Jurkat, Clone E6-1 (cell line): ENCODE data around the gene ASAP2.

ENCODE experiments used
- DNase-seq: peaks from one replicate; pipeline ENCODE4 v3.0.0-alpha.2; 2011; ENCODE audit warnings: low read depth, low spot score
- H3K4me3 ChIP-seq: 2 replicates; pipeline ENCODE4 v1.5.1; 2011; ENCODE audit warnings: mild to moderate bottlenecking, low read length, control low read depth, moderate library complexity

ASAP2 gene

GRCh38 chr2:9228088-9228751 is 21.6 kb downstream of the ASAP2 start:
- H3K4me3 ChIP-seq = no peak overlapping the region
- DNase-seq = no peak

- DNase-seq = no peak
- no peak overlapping the region for H3K4me3 ChIP-seq
Observed at GRCh38 chr2:9228781-9229469, 22.3 kb downstream of the ASAP2 start.

- no peak overlapping the region for H3K4me3 ChIP-seq
- no peak for DNase-seq
Observed at GRCh38 chr2:9229470-9229820, 22.8 kb downstream of the ASAP2 start.

GRCh38 chr2:9230051-9230802 is 23.6 kb downstream of the ASAP2 start:
- no peak overlapping the region for H3K4me3 ChIP-seq
- DNase-seq = no peak

GRCh38 chr2:9230881-9231280 is 24.3 kb downstream of the ASAP2 start:
- H3K4me3 ChIP-seq = no peak overlapping the region
- DNase-seq = no peak

- no peak overlapping the region for H3K4me3 ChIP-seq
- DNase-seq = no peak
Observed at GRCh38 chr2:9231291-9232165, 24.9 kb downstream of the ASAP2 start.

GRCh38 chr2:9232166-9232479 is 25.5 kb downstream of the ASAP2 start:
- no peak overlapping the region for H3K4me3 ChIP-seq
- no peak for DNase-seq

- H3K4me3 ChIP-seq = no peak overlapping the region
- no peak for DNase-seq
Observed at GRCh38 chr2:9232886-9233285, 26.3 kb downstream of the ASAP2 start.

- DNase-seq = no peak
- no peak overlapping the region for H3K4me3 ChIP-seq
Observed at GRCh38 chr2:9234680-9235146, 28.1 kb downstream of the ASAP2 start.

GRCh38 chr2:9235147-9236044 is 28.8 kb downstream of the ASAP2 start:
- H3K4me3 ChIP-seq = no peak overlapping the region
- no peak for DNase-seq

- H3K4me3 ChIP-seq = no peak overlapping the region
- DNase-seq = no peak
Observed at GRCh38 chr2:9236045-9236344, 29.4 kb downstream of the ASAP2 start.

GRCh38 chr2:9236867-9237266 is 30.3 kb downstream of the ASAP2 start:
- no peak for DNase-seq
- H3K4me3 ChIP-seq = no peak overlapping the region

GRCh38 chr2:9237831-9238230 is 31.2 kb downstream of the ASAP2 start:
- no peak overlapping the region for H3K4me3 ChIP-seq
- DNase-seq = no peak

- H3K4me3 ChIP-seq = no peak overlapping the region
- DNase-seq = no peak
Observed at GRCh38 chr2:9238591-9239326, 32.1 kb downstream of the ASAP2 start.

- no peak for DNase-seq
- no peak overlapping the region for H3K4me3 ChIP-seq
Observed at GRCh38 chr2:9239616-9240015, 33.0 kb downstream of the ASAP2 start.

- no peak overlapping the region for H3K4me3 ChIP-seq
- no peak for DNase-seq
Observed at GRCh38 chr2:9240745-9241144, 34.1 kb downstream of the ASAP2 start.

GRCh38 chr2:9241233-9241632 is 34.6 kb downstream of the ASAP2 start:
- no peak for DNase-seq
- no peak overlapping the region for H3K4me3 ChIP-seq

GRCh38 chr2:9243357-9243756 is 36.7 kb downstream of the ASAP2 start:
- H3K4me3 ChIP-seq = no peak overlapping the region
- DNase-seq = no peak
